Left lung (tissue), 10 donors: ENCODE measurements around the gene CCDC85B. TPM values are rescaled to one million over a fixed set of nuclear protein-coding genes. Genes with fewer than 3 reads are reported as not detected.

Source experiments
- ATAC-seq: fragments of 200-7000 bp; cut with Tn5 transposase; one replicate; pipeline ENCODE4 v1.9.1; 2020; ENCODE audit warnings: moderate library complexity
- DNase-seq, 4 donors: peaks; one replicate each; pipeline ENCODE4 v3.0.0-alpha.2; 2013 to 2020
- H3K27ac ChIP-seq, 2 donors: fragments of 200-600 bp; sonication (generic) in 1 of 2; one replicate each; pipeline versions ENCODE4 v1.5.0 to v1.8.0; 2020 to 2021
- H3K27me3 ChIP-seq, 2 donors: fragments of 200-600 bp; sonication (generic) in 1 of 2; one replicate each; pipeline versions ENCODE4 v1.5.0 to v1.8.0; 2020 to 2021
- H3K36me3 ChIP-seq, 2 donors: fragments of 200-600 bp; sonication (generic) in 1 of 2; one replicate each; pipeline versions ENCODE4 v1.5.0 to v1.8.0; 2020 to 2021
- H3K4me1 ChIP-seq, 2 donors: fragments of 200-600 bp; one replicate each; pipeline ENCODE4 v1.8.0; 2021
- H3K4me3 ChIP-seq, 2 donors: fragments of 200-600 bp; sonication (generic) in 1 of 2; one replicate each; pipeline versions ENCODE4 v1.5.0 to v1.8.0; 2020 to 2021; ENCODE audit warnings: mild to moderate bottlenecking in 1 of 2
- H3K9me3 ChIP-seq, 2 donors: fragments of 200-600 bp; sonication (generic) in 1 of 2; one replicate each; pipeline versions ENCODE4 v1.5.0 to v1.8.0; 2020 to 2021
- CTCF ChIP-seq, 2 donors: fragments of 200-600 bp; sonication (generic) in 1 of 2; IDR thresholded peaks; one replicate each; pipeline versions ENCODE4 v1.5.0 to v1.8.0; 2021; ENCODE audit warnings: antibody characterized with exemption in 2 of 2
- intact Hi-C, 2 donors: fragments of 100-400 bp; cut with DNase I; formaldehyde crosslinking; loops; one replicate each; pipeline versions ENCODE4 v1.11.2 to v1.14.2; 2022
- polyA plus RNA-seq, 6 donors: library from polyadenylated mRNA; unstranded; fragments of 120-200 nt; gene quantifications; one replicate each; pipeline ENCODE4 v1.2.1, GENCODE V29; 2013; ENCODE audit not compliant: insufficient read length in 6 of 6
- total RNA-seq, 2 donors: library from RNA; stranded (reverse); fragmentation: NEBNext Ultra II Directional; extraction: Animal tissue kit (Norgen Biotek cat#: 25700); gene quantifications; one replicate each; pipeline ENCODE4 v1.2.1, GENCODE V29; 2021
- donor health status: DM: no; HTN: yes; CAD: no.
- donor health status: DM: no; HTN: no; CAD: no.

CCDC85B gene
- total and polyA plus RNA-seq, 8 donors = 10.0 to 32.0 (median 19.0) TPM

GRCh38 chr11:65898656-65899355 is 8.3 kb downstream of the CCDC85B start:
- Histone ChIP-seq H3K4me3 (peak overlapping the region; percentile 43 to 70), H3K27me3 (peaks cover 0 to 7% of the 10 kb centered on the region in 2 donors), H3K4me1 (peaks cover 9 to 63% of the 10 kb centered on the region in 2 donors), H3K36me3 (peaks cover 0 to 20% of the 10 kb centered on the region in 2 donors), H3K27ac (peak overlapping the region in 1 of 2 donors; percentile 89), H3K9me3 (no peaks in the 10 kb centered on the region)
- ATAC-seq (no peak), DNase-seq (peak in 1 of 4 donors; percentile 10)
- intact Hi-C loops = no loop called here
- TF ChIP-seq CTCF (IDR thresholded peaks at IDR 0.05) = no peak

- H3K4me3 ChIP-seq = peak overlapping the region; percentile 43 to 70
- H3K27me3 ChIP-seq = peaks cover 0 to 7% of the 10 kb centered on the region in 2 donors
- DNase-seq (peak in 3 of 4 donors; percentile 48 to 96 (median 75)), ATAC-seq (peak; percentile 59)
- H3K36me3 ChIP-seq = peaks cover 0 to 20% of the 10 kb centered on the region in 2 donors
- H3K27ac ChIP-seq = peak overlapping the region; percentile 34 to 89
- intact Hi-C loops = no loop called here
- peaks cover 9 to 55% of the 10 kb centered on the region in 2 donors for H3K4me1 ChIP-seq
- no peaks in the 10 kb centered on the region for H3K9me3 ChIP-seq
- TF ChIP-seq CTCF (IDR thresholded peaks at IDR 0.05) = no peak
Observed at GRCh38 chr11:65899356-65900124, 9.1 kb downstream of the CCDC85B start.

GRCh38 chr11:65900125-65900898 is 9.8 kb downstream of the CCDC85B start, which contains the start of gene FOSL1:
Gene FOSL1 (minus strand): TSS chr11:65900388. CDS start chr11:65900339, 49 bp downstream.
- ATAC-seq (peak; percentile 94), DNase-seq (peak in 3 of 4 donors; percentile 86 to 98 (median 94))
- H3K4me3 ChIP-seq = peak within 1 kb of the TSS; percentile 43 to 70
- H3K4me1 ChIP-seq = peaks cover 9 to 48% of the 10 kb centered on the region in 2 donors
- peak within 1 kb of the TSS; percentile 34 to 89 for H3K27ac ChIP-seq
- intact Hi-C loops = no loop called here
- H3K27me3 ChIP-seq = peaks cover 0 to 7% of the 10 kb centered on the region in 2 donors
- peaks cover 0 to 18% of the 10 kb centered on the region in 2 donors for H3K36me3 ChIP-seq
- no peak for TF ChIP-seq CTCF (IDR thresholded peaks at IDR 0.05)
- no peaks in the 10 kb centered on the region for H3K9me3 ChIP-seq

GRCh38 chr11:65900899-65901180 is 10.4 kb downstream of the CCDC85B start:
- Histone ChIP-seq H3K4me1 (peaks cover 9 to 42% of the 10 kb centered on the region in 2 donors), H3K27me3 (peaks cover 0 to 7% of the 10 kb centered on the region in 2 donors), H3K36me3 (peaks cover 0 to 13% of the 10 kb centered on the region in 2 donors), H3K27ac (peak overlapping the region in 1 of 2 donors; percentile 89), H3K4me3 (peak overlapping the region in 1 of 2 donors; percentile 70), H3K9me3 (no peaks in the 10 kb centered on the region)
- TF ChIP-seq CTCF (IDR thresholded peaks at IDR 0.05) = no peak
- no peak for ATAC-seq
- no peak for DNase-seq
- intact Hi-C loops = no loop called here
